HepG2 (cell line): ENCODE data around the gene ITPK1.

Experiments
- CREB1 ChIP-seq, 2 experiments: fragments of 450-650 bp in 1 of 2; IDR thresholded peaks; 2 replicates each; pipeline ENCODE4 v1.6.1; 2016 to 2017; ENCODE audit warnings: control low read depth in 1 of 2, mild to moderate bottlenecking in 1 of 2, missing compliant biosample characterization in 1 of 2, missing genetic modification characterization in 1 of 2
- GTF2F1 ChIP-seq: fragments of 150-350 bp; IDR thresholded peaks from 2 replicates; pipeline ENCODE4 v1.6.1; 2014; ENCODE audit warnings: low read length
- HNF4A ChIP-seq: sonication (generic); formaldehyde crosslinking; IDR thresholded peaks from 2 replicates; pipeline ENCODE4 v1.4.0; 2020; ENCODE audit warnings: missing genetic modification reagents
- PBX2 ChIP-seq: IDR thresholded peaks from 2 replicates; pipeline ENCODE4 v1.6.1; 2016; ENCODE audit warnings: control low read depth
- YY1 ChIP-seq: IDR thresholded peaks from 2 replicates; pipeline ENCODE4 v1.6.1; 2011; ENCODE audit warnings: low read length, low read depth, moderate library complexity, mild to moderate bottlenecking; ENCODE audit not compliant: insufficient read depth, insufficient replicate concordance
- TF ChIP-seq, protein P1 (sequence below): sonication (generic); formaldehyde crosslinking; IDR thresholded peaks from 2 replicates; pipeline ENCODE4 v1.5.0; 2020; ENCODE audit warnings: mild to moderate bottlenecking, missing genetic modification reagents, moderate library complexity

DNA sequence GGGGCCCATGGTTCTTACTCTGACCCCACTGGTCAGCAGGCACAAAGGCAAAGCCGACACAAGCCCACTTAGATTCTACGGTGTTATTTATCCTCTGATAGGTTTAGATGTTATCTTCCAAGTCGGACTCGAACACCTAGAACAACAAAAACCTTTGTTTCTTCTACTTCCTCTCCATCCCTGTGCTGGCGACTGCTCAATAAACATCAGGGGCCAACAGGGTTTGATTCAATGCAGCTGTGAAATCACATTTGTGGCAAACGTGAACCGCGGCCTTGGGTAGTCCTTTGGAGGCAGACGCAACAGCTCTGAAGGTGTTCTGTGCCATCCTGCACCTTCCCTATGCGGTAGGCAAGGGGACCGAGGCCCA is 105.6 kb downstream of the ITPK1 start:
- no peak for TF ChIP-seq YY1
- no peak for TF ChIP-seq CREB1 (IDR thresholded peaks at IDR 0.05)
- TF ChIP-seq CREB1 (CRISPR knock-in tag; IDR thresholded peaks at IDR 0.05) = no peak
- no peak for TF ChIP-seq HNF4A (CRISPR knock-in tag)
- TF ChIP-seq, protein P1, sequence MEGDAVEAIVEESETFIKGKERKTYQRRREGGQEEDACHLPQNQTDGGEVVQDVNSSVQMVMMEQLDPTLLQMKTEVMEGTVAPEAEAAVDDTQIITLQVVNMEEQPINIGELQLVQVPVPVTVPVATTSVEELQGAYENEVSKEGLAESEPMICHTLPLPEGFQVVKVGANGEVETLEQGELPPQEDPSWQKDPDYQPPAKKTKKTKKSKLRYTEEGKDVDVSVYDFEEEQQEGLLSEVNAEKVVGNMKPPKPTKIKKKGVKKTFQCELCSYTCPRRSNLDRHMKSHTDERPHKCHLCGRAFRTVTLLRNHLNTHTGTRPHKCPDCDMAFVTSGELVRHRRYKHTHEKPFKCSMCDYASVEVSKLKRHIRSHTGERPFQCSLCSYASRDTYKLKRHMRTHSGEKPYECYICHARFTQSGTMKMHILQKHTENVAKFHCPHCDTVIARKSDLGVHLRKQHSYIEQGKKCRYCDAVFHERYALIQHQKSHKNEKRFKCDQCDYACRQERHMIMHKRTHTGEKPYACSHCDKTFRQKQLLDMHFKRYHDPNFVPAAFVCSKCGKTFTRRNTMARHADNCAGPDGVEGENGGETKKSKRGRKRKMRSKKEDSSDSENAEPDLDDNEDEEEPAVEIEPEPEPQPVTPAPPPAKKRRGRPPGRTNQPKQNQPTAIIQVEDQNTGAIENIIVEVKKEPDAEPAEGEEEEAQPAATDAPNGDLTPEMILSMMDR (CRISPR knock-in tag) = no peak
- no peak for TF ChIP-seq PBX2
- TF ChIP-seq GTF2F1 = no peak
